SK-N-MC (cell line): ENCODE results near the gene LCN1.

Experiments
- EZH2 ChIP-seq: fragments of 200-600 bp; sonication (generic); IDR thresholded peaks from one replicate; pipeline ENCODE4 v1.6.1; 2017; ENCODE audit warnings: antibody characterized with exemption
- FOXP2 ChIP-seq: optimal IDR thresholded peaks from 2 replicates; pipeline ENCODE3; 2011; ENCODE audit warnings: mild to moderate bottlenecking, moderate library complexity; ENCODE audit not compliant: insufficient read depth; ENCODE audit errors: extremely low read length, control extremely low read depth
- POLR2AphosphoS5 ChIP-seq: IDR thresholded peaks from 2 replicates; pipeline ENCODE4 v1.6.1; 2012; ENCODE audit warnings: mild to moderate bottlenecking, low read depth, low read length, borderline replicate concordance

GRCh38 chr9:135482015-135482754 is 39.1 kb upstream of the LCN1 start:
- TF ChIP-seq POLR2AphosphoS5 (no peak), EZH2 (no peak), FOXP2 (no peak)
